ENCODE measurements around the gene PRPSAP1.
A peak's percentile ranks its signal among the peaks of the same experiment; 100 is the strongest.

Gene PRPSAP1

GRCh38 chr17:76383546-76384221 lies 30.0 kb upstream of the PRPSAP1 start:
- no peak for DNase-seq (ENCODE audit: low read depth in 2 of 2, low spot score in 1 of 2)

GRCh38 chr17:76382803-76383545 lies 29.3 kb upstream of the PRPSAP1 start:
- DNase-seq (ENCODE audit: low read depth in 2 of 2, low spot score in 1 of 2): peak; percentile 27 to 29

GRCh38 chr17:76382351-76382802 lies 28.7 kb upstream of the PRPSAP1 start:
- DNase-seq (ENCODE audit: low read depth in 2 of 2, low spot score in 1 of 2): no peak

- no peak for DNase-seq (ENCODE audit: low read depth in 2 of 2, low spot score in 1 of 2)
Measured at GRCh38 chr17:76381633-76382350, 28.1 kb upstream of the PRPSAP1 start.

GRCh38 chr17:76379646-76380376 lies 26.1 kb upstream of the PRPSAP1 start:
- no peak for DNase-seq (ENCODE audit: low read depth in 2 of 2, low spot score in 1 of 2)

- no peak for DNase-seq (ENCODE audit: low read depth in 2 of 2, low spot score in 1 of 2)
Measured at GRCh38 chr17:76379275-76379641, 25.5 kb upstream of the PRPSAP1 start.

- no peak for DNase-seq (ENCODE audit: low read depth in 2 of 2, low spot score in 1 of 2)
Measured at GRCh38 chr17:76378548-76379274, 25.0 kb upstream of the PRPSAP1 start.

GRCh38 chr17:76376318-76377133 lies 22.8 kb upstream of the PRPSAP1 start:
- no peak for DNase-seq (ENCODE audit: low read depth in 2 of 2, low spot score in 1 of 2)

- no peak for DNase-seq (ENCODE audit: low read depth in 2 of 2, low spot score in 1 of 2)
Measured at GRCh38 chr17:76371656-76372628, 18.2 kb upstream of the PRPSAP1 start.

GRCh38 chr17:76370261-76370993 lies 16.7 kb upstream of the PRPSAP1 start:
- no peak for DNase-seq (ENCODE audit: low read depth in 2 of 2, low spot score in 1 of 2)

GRCh38 chr17:76369804-76370203 lies 16.1 kb upstream of the PRPSAP1 start:
- no peak for DNase-seq (ENCODE audit: low read depth in 2 of 2, low spot score in 1 of 2)

- DNase-seq (ENCODE audit: low read depth in 2 of 2, low spot score in 1 of 2): no peak
Measured at GRCh38 chr17:76369379-76369778, 15.7 kb upstream of the PRPSAP1 start.

- DNase-seq (ENCODE audit: low read depth in 2 of 2, low spot score in 1 of 2): no peak
Measured at GRCh38 chr17:76368545-76368944, 14.8 kb upstream of the PRPSAP1 start.

GRCh38 chr17:76367642-76368041 lies 13.9 kb upstream of the PRPSAP1 start:
- DNase-seq (ENCODE audit: low read depth in 2 of 2, low spot score in 1 of 2): no peak

GRCh38 chr17:76366247-76366646 lies 12.5 kb upstream of the PRPSAP1 start:
- DNase-seq (ENCODE audit: low read depth in 2 of 2, low spot score in 1 of 2): no peak

GRCh38 chr17:76365256-76365903 lies 11.7 kb upstream of the PRPSAP1 start:
- no peak for DNase-seq (ENCODE audit: low read depth in 2 of 2, low spot score in 1 of 2)

GRCh38 chr17:76363107-76363842 lies 9.6 kb upstream of the PRPSAP1 start:
- no peak for DNase-seq (ENCODE audit: low read depth in 2 of 2, low spot score in 1 of 2)
